ENCODE results near the gene COQ8B. TPM values are rescaled to one million over a fixed set of nuclear protein-coding genes. Genes with fewer than 3 reads are reported as not detected.
A peak's percentile ranks its signal among the peaks of the same experiment; 100 is the strongest.
"Not testable (repeated sequence)": the region's sequence is repeated elsewhere in the genome, so short reads cannot be mapped to it uniquely, and the experiment has no call there.

COQ8B gene
- 45.4 TPM for total RNA-seq

GRCh38 chr19:40716482-40717324, at the start of gene COQ8B, which contains the start of gene ITPKC:
COQ8B (minus strand) TSS chr19:40716886; CDS start chr19:40714632, 2,254 bp downstream.
ITPKC (plus strand) TSS chr19:40717112; CDS start chr19:40717136, 24 bp downstream.
- intact Hi-C loops (cut with DNase I), result no loop called here
- ATAC-seq (peak; percentile 76), DNase-seq (ENCODE audit: low spot score) (peak; percentile 100)

- DNase-seq (ENCODE audit: low spot score); ATAC-seq; intact Hi-C loops (cut with DNase I): not testable (repeated sequence)
Measured at GRCh38 chr19:40766385-40766784, 49.7 kb upstream of the COQ8B start.

- intact Hi-C loops (cut with DNase I), result no loop called here
- DNase-seq (ENCODE audit: low spot score) (no peak), ATAC-seq (peak; percentile 22)
Measured at GRCh38 chr19:40763963-40764362, 47.3 kb upstream of the COQ8B start.

GRCh38 chr19:40763526-40763925, 46.8 kb upstream of the COQ8B start:
- ATAC-seq (no peak), DNase-seq (ENCODE audit: low spot score) (no peak)
- intact Hi-C loops (cut with DNase I), result no loop called here

- intact Hi-C loops (cut with DNase I), result no loop called here
- ATAC-seq (no peak), DNase-seq (ENCODE audit: low spot score) (no peak)
Measured at GRCh38 chr19:40762754-40763470, 46.2 kb upstream of the COQ8B start.

- no peak for DNase-seq (ENCODE audit: low spot score)
- intact Hi-C loops (cut with DNase I), result no loop called here
- ATAC-seq, result no peak
Measured at GRCh38 chr19:40759352-40759751, 42.7 kb upstream of the COQ8B start.

- no peak for DNase-seq (ENCODE audit: low spot score)
- ATAC-seq, result no peak
- intact Hi-C loops (cut with DNase I), result no loop called here
Measured at GRCh38 chr19:40758491-40758890, 41.8 kb upstream of the COQ8B start.

GRCh38 chr19:40756502-40757110, 39.9 kb upstream of the COQ8B start:
- ATAC-seq (no peak), DNase-seq (ENCODE audit: low spot score) (no peak)
- intact Hi-C loops (cut with DNase I), result no loop called here

GRCh38 chr19:40755791-40756190, 39.1 kb upstream of the COQ8B start:
- DNase-seq (ENCODE audit: low spot score) (no peak), ATAC-seq (no peak)
- intact Hi-C loops (cut with DNase I), result no loop called here

GRCh38 chr19:40755248-40755624, 38.5 kb upstream of the COQ8B start:
- no peak for DNase-seq (ENCODE audit: low spot score)
- intact Hi-C loops (cut with DNase I), result no loop called here
- no peak for ATAC-seq

GRCh38 chr19:40754611-40755247, 38.0 kb upstream of the COQ8B start:
- ATAC-seq, result no peak
- intact Hi-C loops (cut with DNase I), result no loop called here
- DNase-seq (ENCODE audit: low spot score), result no peak

- DNase-seq (ENCODE audit: low spot score) (no peak), ATAC-seq (no peak)
- intact Hi-C loops (cut with DNase I), result no loop called here
Measured at GRCh38 chr19:40752257-40752781, 35.6 kb upstream of the COQ8B start.

GRCh38 chr19:40750874-40751537, 34.3 kb upstream of the COQ8B start, which contains the start of gene SNRPA:
SNRPA (plus strand) TSS chr19:40751203; CDS start chr19:40751409, 206 bp downstream.
- ATAC-seq (peak; percentile 91), DNase-seq (ENCODE audit: low spot score) (peak; percentile 97)
- intact Hi-C loops (cut with DNase I), result no loop called here

GRCh38 chr19:40750058-40750873, 33.6 kb upstream of the COQ8B start, which contains the start of gene ACTMAP:
ACTMAP (minus strand) TSS chr19:40750477; CDS start chr19:40749803, 674 bp downstream.
- ATAC-seq (peak; percentile 97), DNase-seq (ENCODE audit: low spot score) (peak; percentile 100)
- intact Hi-C loops (cut with DNase I), result no loop called here

- ATAC-seq, result no peak
- no peak for DNase-seq (ENCODE audit: low spot score)
- intact Hi-C loops (cut with DNase I), result no loop called here
Measured at GRCh38 chr19:40747536-40747935, 30.9 kb upstream of the COQ8B start.

GRCh38 chr19:40745402-40745780, 28.7 kb upstream of the COQ8B start:
- peak; percentile 31 for ATAC-seq
- intact Hi-C loops (cut with DNase I), result no loop called here

GRCh38 chr19:40744554-40745401, 28.1 kb upstream of the COQ8B start:
- ATAC-seq (no peak), DNase-seq (ENCODE audit: low spot score) (no peak)
- intact Hi-C loops (cut with DNase I), result loop anchor here (5.0 kb wide), 1 partner anchor 1782 kb away; no protein-coding TSS in a partner anchor

More at GRCh38 chr19:40745402-40745780, 28.7 kb upstream of the COQ8B start:
- no peak for DNase-seq (ENCODE audit: low spot score)

Data from sciatic nerve (tissue), 2 donors.